HEK293T (cell line): Measurements from ENCODE around the gene TBX21.

ENCODE experiments used
- CTCF ChIA-PET: fragments of 350-600 bp; formaldehyde crosslinking; extraction: SDS; loops from one replicate; lab custom pipeline; 2021; ENCODE audit warnings: antibody characterized with exemption, inconsistent platforms; lab: Yijun Ruan, JAX
- POLR2A ChIA-PET: fragments of 350-600 bp; formaldehyde crosslinking; extraction: SDS; loops from one replicate; lab custom pipeline; 2020; ENCODE audit warnings: antibody characterized with exemption, inconsistent platforms; lab: Yijun Ruan, JAX
- DNase-seq: peaks from one replicate; pipeline ENCODE4 v3.0.0; 2012; ENCODE audit warnings: mixed read lengths; ENCODE audit errors: extremely low spot score
- ARNT ChIP-seq: fragments of 450-650 bp; IDR thresholded peaks from 2 replicates; pipeline ENCODE4 v1.6.1; 2017; ENCODE audit warnings: mild to moderate bottlenecking
- BHLHE40 ChIP-seq: fragments of 450-650 bp; IDR thresholded peaks from 2 replicates; pipeline ENCODE4 v1.6.1; 2016; ENCODE audit warnings: mild to moderate bottlenecking, moderate library complexity, borderline replicate concordance
- CTBP1 ChIP-seq: fragments of 450-650 bp; IDR thresholded peaks from 2 replicates; pipeline ENCODE4 v1.6.1; 2016; ENCODE audit warnings: borderline replicate concordance
- ELF4 ChIP-seq: fragments of 450-650 bp; IDR thresholded peaks from 2 replicates; pipeline ENCODE4 v1.6.1; 2017; ENCODE audit warnings: antibody characterized with exemption
- FOXA1 ChIP-seq: fragments of 450-650 bp; IDR thresholded peaks from 2 replicates; pipeline ENCODE4 v1.6.1; 2016; ENCODE audit warnings: mild to moderate bottlenecking
- FOXK2 ChIP-seq: fragments of 450-650 bp; IDR thresholded peaks from 2 replicates; pipeline ENCODE4 v1.6.1; 2016; ENCODE audit warnings: mild to moderate bottlenecking
- FOXM1 ChIP-seq: fragments of 450-650 bp; IDR thresholded peaks from 2 replicates; pipeline ENCODE4 v1.6.1; 2017; ENCODE audit warnings: mild to moderate bottlenecking, borderline replicate concordance
- HDGF ChIP-seq: fragments of 450-650 bp; IDR thresholded peaks from 2 replicates; pipeline ENCODE4 v1.6.1; 2017; ENCODE audit warnings: antibody characterized with exemption, borderline replicate concordance
- L3MBTL2 ChIP-seq: fragments of 450-650 bp; conservative IDR thresholded peaks from 2 replicates; pipeline ENCODE4 v1.6.1; 2016; ENCODE audit warnings: mild to moderate bottlenecking
- LEF1 ChIP-seq: fragments of 450-650 bp; IDR thresholded peaks from 2 replicates; pipeline ENCODE4 v1.6.1; 2017; ENCODE audit warnings: mild to moderate bottlenecking, borderline replicate concordance
- NFRKB ChIP-seq: fragments of 450-650 bp; IDR thresholded peaks from 2 replicates; pipeline ENCODE4 v1.6.1; 2016; ENCODE audit warnings: mild to moderate bottlenecking, moderate library complexity
- SP1 ChIP-seq: fragments of 450-650 bp; IDR thresholded peaks from 2 replicates; pipeline ENCODE4 v1.6.1; 2017
- SUZ12 ChIP-seq: fragments of 450-650 bp; IDR thresholded peaks from 2 replicates; pipeline ENCODE4 v1.6.1; 2016; ENCODE audit warnings: mild to moderate bottlenecking
- TARDBP ChIP-seq: fragments of 450-650 bp; IDR thresholded peaks from 2 replicates; pipeline ENCODE4 v1.6.1; 2016
- ZNF384 ChIP-seq: fragments of 450-650 bp; IDR thresholded peaks from 2 replicates; pipeline ENCODE4 v1.6.1; 2016
- TF ChIP-seq, protein P1 (sequence below): fragments of 450-650 bp; IDR thresholded peaks from 2 replicates; pipeline ENCODE4 v1.6.1; 2016

TBX21 gene

DNA sequence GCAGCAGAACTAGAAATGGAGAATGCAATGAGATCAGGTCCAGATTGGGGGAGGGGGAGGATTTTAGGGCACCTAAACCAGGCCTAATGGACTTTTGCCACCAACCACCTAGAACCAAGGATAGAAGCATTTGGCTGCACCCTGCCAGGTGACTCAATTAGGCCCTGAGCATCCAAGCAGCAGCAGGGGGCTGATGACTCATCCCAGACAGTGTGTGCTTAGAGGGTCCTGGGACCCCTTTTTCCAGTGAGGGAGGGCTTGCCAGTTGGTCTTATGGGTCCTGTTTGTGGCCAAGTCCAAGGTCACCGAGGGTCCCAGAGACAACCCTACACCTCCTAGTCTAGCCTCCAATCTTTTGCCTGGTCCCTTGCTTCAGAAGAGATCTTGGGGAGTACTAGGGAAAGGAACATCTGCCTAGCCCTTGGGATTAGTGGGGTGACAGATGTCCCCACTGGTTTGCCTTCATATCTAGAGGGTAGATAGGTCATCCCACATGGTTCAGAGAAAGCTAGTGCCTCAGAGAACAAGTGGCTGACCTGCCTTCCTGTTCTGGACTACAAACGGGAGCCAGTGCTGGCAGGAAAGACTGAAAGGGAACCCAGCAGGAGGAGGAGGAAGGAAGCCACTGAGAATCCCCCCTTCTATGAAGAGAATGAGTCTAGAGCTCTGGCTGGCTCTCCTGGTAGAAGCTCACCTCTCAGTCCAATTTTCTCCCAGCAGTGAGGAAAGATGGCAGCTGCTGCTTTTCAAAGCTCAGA lies 40.7 kb upstream of the TBX21 start:
- ChIA-PET POLR2A (interaction anchor here (1.0 kb wide), 1 partner anchor 43 kb away, joined by 4 read pairs; the partner anchor contains the start of gene KPNB1), CTCF (interaction anchor here (1.2 kb wide), 1 partner anchor 98 kb away, joined by 3 read pairs; no protein-coding TSS in a partner anchor)
- no peak for TF ChIP-seq CTBP1
- TF ChIP-seq ELF4 = no peak
- TF ChIP-seq HDGF = no peak
- no peak for TF ChIP-seq TARDBP
- no peak for TF ChIP-seq SP1
- no peak for TF ChIP-seq ZNF384
- no peak for TF ChIP-seq L3MBTL2
- no peak for TF ChIP-seq NFRKB
- no peak for TF ChIP-seq BHLHE40
- TF ChIP-seq SUZ12 = no peak
- TF ChIP-seq FOXK2 = no peak
- TF ChIP-seq, protein P1, sequence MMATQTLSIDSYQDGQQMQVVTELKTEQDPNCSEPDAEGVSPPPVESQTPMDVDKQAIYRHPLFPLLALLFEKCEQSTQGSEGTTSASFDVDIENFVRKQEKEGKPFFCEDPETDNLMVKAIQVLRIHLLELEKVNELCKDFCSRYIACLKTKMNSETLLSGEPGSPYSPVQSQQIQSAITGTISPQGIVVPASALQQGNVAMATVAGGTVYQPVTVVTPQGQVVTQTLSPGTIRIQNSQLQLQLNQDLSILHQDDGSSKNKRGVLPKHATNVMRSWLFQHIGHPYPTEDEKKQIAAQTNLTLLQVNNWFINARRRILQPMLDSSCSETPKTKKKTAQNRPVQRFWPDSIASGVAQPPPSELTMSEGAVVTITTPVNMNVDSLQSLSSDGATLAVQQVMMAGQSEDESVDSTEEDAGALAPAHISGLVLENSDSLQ = no peak
- no peak for TF ChIP-seq FOXM1
- no peak for TF ChIP-seq ARNT
- no peak for TF ChIP-seq FOXA1
- TF ChIP-seq LEF1 = no peak
- DNase-seq = no peak

GRCh38 chr17:47692895-47693730 lies 39.9 kb upstream of the TBX21 start:
- TF ChIP-seq HDGF (no peak), SUZ12 (no peak)
- ChIA-PET CTCF (interaction anchor here (1.2 kb wide), 1 partner anchor 97 kb away, joined by 3 read pairs; no protein-coding TSS in a partner anchor), POLR2A (interaction anchor here (1.0 to 1.2 kb wide), 3 partner anchors 15 to 44 kb away, joined by 3 to 6 read pairs (median 4); partner anchors contain the start of gene KPNB1)
- no peak for DNase-seq

DNA sequence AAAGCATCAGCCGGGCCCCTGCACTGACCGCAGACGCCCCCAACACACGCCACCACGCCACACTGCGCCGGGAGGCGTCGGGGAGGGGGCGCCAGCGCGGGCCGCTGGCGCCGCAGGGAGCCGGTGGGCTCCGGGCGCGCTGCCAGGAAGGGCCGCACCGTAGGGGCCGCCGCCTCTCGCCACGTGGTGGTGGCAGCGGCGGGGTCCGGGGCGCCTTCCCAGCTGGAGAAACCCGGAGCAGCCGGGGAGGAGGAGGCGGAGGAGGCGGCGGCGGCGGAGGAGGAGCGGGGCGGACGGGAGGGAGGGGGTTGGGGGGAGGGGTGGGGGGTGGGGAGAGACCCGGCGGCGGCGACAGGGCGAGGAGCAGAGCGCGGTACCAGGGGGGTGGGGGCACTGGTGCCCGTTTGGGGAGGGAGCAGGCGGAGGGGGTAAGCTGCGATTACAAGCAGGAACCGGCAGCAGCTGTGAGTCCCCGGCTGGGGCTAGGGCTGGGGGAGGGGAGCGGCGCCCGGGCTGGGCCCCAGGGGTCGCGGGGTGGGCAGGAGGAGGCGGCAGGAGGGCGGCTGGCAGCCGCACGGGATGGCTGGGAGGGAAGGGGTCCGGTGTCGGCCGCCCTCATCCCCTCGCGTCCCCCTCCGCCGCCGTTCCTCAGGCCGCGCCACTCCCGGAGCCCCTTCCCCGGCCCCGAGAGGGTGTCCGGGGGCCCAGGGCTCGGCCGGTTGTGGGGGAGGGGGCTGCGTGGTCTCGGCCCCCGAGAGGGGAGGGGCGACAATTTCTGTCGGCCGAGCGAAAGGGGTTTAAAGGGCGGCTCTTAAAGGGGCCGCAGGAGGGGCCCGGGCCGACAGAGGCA lies 39.1 kb upstream of the TBX21 start, which contains the start of gene TBKBP1:
TSS of gene TBKBP1 (plus strand) at position 431 of the 850 bp plus-strand sequence. CDS start 1,952 bp downstream, outside the sequence.
- TF ChIP-seq ARNT (no peak), FOXM1 (no peak), TARDBP (no peak), SUZ12 (no peak), BHLHE40 (no peak), HDGF (no peak), SP1 (no peak), LEF1 (no peak), L3MBTL2 (no peak), CTBP1 (no peak), ELF4 (no peak), FOXA1 (no peak), NFRKB (no peak)
- TF ChIP-seq, protein P1 = no peak
- ChIA-PET POLR2A (interaction anchor here (1.0 to 1.4 kb wide), 3 partner anchors 14 to 45 kb away, joined by 3 to 6 read pairs (median 4); partner anchors contain the start of gene KPNB1), CTCF (no interaction called here)
- peak; percentile 75 for DNase-seq

DNA sequence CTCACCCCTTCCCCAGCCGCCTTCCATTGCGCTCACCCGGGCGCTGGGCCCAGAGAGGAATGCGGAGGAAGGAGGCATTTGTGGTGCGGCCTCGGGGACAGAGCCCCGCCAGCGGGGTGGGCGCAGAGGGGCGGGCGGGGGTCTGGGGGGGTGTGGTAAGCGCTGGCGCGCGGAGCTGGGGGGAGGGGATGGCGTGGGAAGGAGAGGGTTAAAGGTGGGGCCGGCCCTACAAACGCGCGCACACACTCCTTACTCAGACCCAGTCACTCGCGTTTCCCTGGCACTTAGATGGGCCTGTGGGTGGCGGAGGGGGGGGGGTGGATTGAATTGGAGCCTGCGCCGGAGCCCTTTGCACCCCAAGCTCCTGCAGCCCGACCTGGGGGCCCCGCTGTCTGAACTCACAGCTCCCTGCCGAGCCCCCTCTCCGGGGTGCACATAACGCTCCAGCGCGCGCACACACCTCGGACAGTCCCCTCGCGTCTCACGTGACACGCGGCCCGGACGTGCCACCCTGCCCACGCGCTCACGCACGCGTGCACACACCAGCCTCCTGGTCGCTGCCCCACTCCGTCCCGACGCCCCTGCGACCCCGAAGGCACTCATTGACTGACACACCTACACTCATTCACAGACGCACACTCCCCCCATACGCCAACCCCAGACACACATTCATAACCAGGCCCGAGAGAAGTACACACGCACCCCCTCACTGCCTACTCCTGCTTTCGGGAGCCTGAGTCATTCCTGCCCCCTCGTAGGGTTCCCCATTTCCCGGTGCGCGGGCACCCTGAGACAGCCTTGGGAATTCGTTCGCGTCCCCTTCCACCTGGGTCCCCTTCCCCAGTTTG lies 38.2 kb upstream of the TBX21 start:
- ChIA-PET POLR2A (interaction anchor here (0.8 to 1.4 kb wide), 4 partner anchors 9 to 46 kb away, joined by 3 to 4 read pairs (median 3); partner anchors contain the start of gene KPNB1), CTCF (no interaction called here)
- no peak for DNase-seq
- TF ChIP-seq ARNT = no peak
- TF ChIP-seq, protein P1 = no peak
- TF ChIP-seq L3MBTL2 = peak; percentile 28; the same call in 1 of the 2 replicates
